HEK293 (cell line): ENCODE data around the gene SUGP2.

ENCODE experiments used
- CTCF ChIA-PET: fragments of 350-600 bp; formaldehyde crosslinking; extraction: SDS; loops from one replicate; lab custom pipeline; 2021; ENCODE audit warnings: antibody characterized with exemption; lab: Yijun Ruan, JAX
- POLR2A ChIA-PET: fragments of 300-600 bp; formaldehyde crosslinking; extraction: SDS; loops from one replicate; lab custom pipeline; 2020; ENCODE audit warnings: antibody characterized with exemption, inconsistent platforms; lab: Yijun Ruan, JAX
- H3K27ac ChIP-seq: fragments of 200-500 bp; sonication (Bioruptor generic); 2 replicates; pipeline ENCODE4 v1.5.1; 2014; ENCODE audit warnings: low read depth, low read length, control low read depth, inconsistent platforms; ENCODE audit errors: extremely low read depth
- H3K36me3 ChIP-seq, 2 experiments: fragments of 200-500 bp in 1 of 2; sonication (Bioruptor generic) in 1 of 2; 1 replicate in 1 of 2; 2 replicates in 1 of 2; pipeline ENCODE4 v1.5.1; 2014 to 2017; ENCODE audit warnings: inconsistent platforms in 2 of 2, low read length in 2 of 2; ENCODE audit not compliant: control insufficient read depth in 2 of 2, insufficient read depth in 1 of 2
- H3K4me1 ChIP-seq: fragments of 200-500 bp; sonication (Bioruptor generic); 2 replicates; pipeline ENCODE4 v1.5.1; 2014; ENCODE audit warnings: mild to moderate bottlenecking, low read length, inconsistent platforms; ENCODE audit not compliant: control insufficient read depth, insufficient read depth
- H3K4me3 ChIP-seq: 2 replicates; pipeline ENCODE4 v1.5.1; 2011; ENCODE audit warnings: low read depth, mild to moderate bottlenecking, control low read depth, low read length, moderate library complexity
- H3K9me3 ChIP-seq: fragments of 200-500 bp; sonication (Bioruptor generic); 2 replicates; pipeline ENCODE4 v1.5.1; 2014; ENCODE audit warnings: low read depth, low read length, inconsistent platforms; ENCODE audit not compliant: control insufficient read depth, insufficient read depth
- FEZF1 ChIP-seq: fragments of 450-650 bp; formaldehyde crosslinking; IDR thresholded peaks from 2 replicates; pipeline ENCODE4 v1.5.1; 2016; ENCODE audit warnings: missing biosample characterization, missing genetic modification characterization
- GLI2 ChIP-seq: fragments of 450-650 bp; formaldehyde crosslinking; IDR thresholded peaks from 2 replicates; pipeline ENCODE4; 2017; ENCODE audit warnings: missing biosample characterization, missing genetic modification characterization, low read depth, borderline replicate concordance
- GLI4 ChIP-seq: fragments of 450-650 bp; formaldehyde crosslinking; IDR thresholded peaks from 2 replicates; pipeline ENCODE4 v1.5.1; 2016; ENCODE audit warnings: missing biosample characterization, missing genetic modification characterization
- GLIS1 ChIP-seq: fragments of 450-650 bp; formaldehyde crosslinking; IDR thresholded peaks from 2 replicates; pipeline ENCODE4 v1.5.1; 2016; ENCODE audit warnings: missing biosample characterization, missing genetic modification characterization
- KLF9 ChIP-seq: fragments of 450-650 bp; formaldehyde crosslinking; IDR thresholded peaks from 2 replicates; pipeline ENCODE4 v1.5.1; 2016; ENCODE audit warnings: missing biosample characterization, missing genetic modification characterization, low read depth
- SETDB1 ChIP-seq: IDR thresholded peaks from one replicate; pipeline ENCODE4 v1.6.1; 2017; ENCODE audit warnings: mild to moderate bottlenecking, low read length, moderate library complexity, mixed read lengths; ENCODE audit not compliant: insufficient read length
- ZFP69B ChIP-seq: fragments of 450-650 bp; formaldehyde crosslinking; IDR thresholded peaks from 2 replicates; pipeline ENCODE4 v1.5.1; 2016; ENCODE audit warnings: missing biosample characterization, missing genetic modification characterization
- ZNF174 ChIP-seq: fragments of 450-650 bp; formaldehyde crosslinking; IDR thresholded peaks from 2 replicates; pipeline ENCODE4 v1.5.0; 2017; ENCODE audit warnings: missing biosample characterization, mild to moderate bottlenecking, missing genetic modification characterization
- ZNF211 ChIP-seq: fragments of 450-650 bp; formaldehyde crosslinking; IDR thresholded peaks from 2 replicates; pipeline ENCODE4 v1.5.1; 2016; ENCODE audit warnings: low read depth, missing biosample characterization, missing genetic modification characterization
- ZNF350 ChIP-seq: fragments of 450-650 bp; formaldehyde crosslinking; IDR thresholded peaks from 2 replicates; pipeline ENCODE4 v1.5.0; 2017; ENCODE audit warnings: missing biosample characterization, mild to moderate bottlenecking, missing genetic modification characterization
- ZNF391 ChIP-seq: fragments of 450-650 bp; formaldehyde crosslinking; IDR thresholded peaks from 2 replicates; pipeline ENCODE4 v1.5.1; 2016; ENCODE audit warnings: low read depth, missing biosample characterization, missing genetic modification characterization, borderline replicate concordance
- ZNF530 ChIP-seq: fragments of 450-650 bp; formaldehyde crosslinking; IDR thresholded peaks from 2 replicates; pipeline ENCODE4 v1.5.1; 2016; ENCODE audit warnings: low read depth, missing biosample characterization, missing genetic modification characterization
- ZNF571 ChIP-seq: fragments of 450-650 bp; formaldehyde crosslinking; IDR thresholded peaks from 2 replicates; pipeline ENCODE4 v1.5.0; 2017; ENCODE audit warnings: missing biosample characterization, missing genetic modification characterization
- TF ChIP-seq, protein P1 (sequence below): fragments of 450-650 bp; formaldehyde crosslinking; IDR thresholded peaks from 2 replicates; pipeline ENCODE4 v1.5.1; 2016; ENCODE audit warnings: missing biosample characterization, missing genetic modification characterization, low read depth
- TF ChIP-seq, protein P2 (sequence below): fragments of 450-650 bp; formaldehyde crosslinking; IDR thresholded peaks from 2 replicates; pipeline ENCODE4 v1.5.0; 2017; ENCODE audit warnings: missing biosample characterization, missing genetic modification characterization, borderline replicate concordance

Gene SUGP2

DNA sequence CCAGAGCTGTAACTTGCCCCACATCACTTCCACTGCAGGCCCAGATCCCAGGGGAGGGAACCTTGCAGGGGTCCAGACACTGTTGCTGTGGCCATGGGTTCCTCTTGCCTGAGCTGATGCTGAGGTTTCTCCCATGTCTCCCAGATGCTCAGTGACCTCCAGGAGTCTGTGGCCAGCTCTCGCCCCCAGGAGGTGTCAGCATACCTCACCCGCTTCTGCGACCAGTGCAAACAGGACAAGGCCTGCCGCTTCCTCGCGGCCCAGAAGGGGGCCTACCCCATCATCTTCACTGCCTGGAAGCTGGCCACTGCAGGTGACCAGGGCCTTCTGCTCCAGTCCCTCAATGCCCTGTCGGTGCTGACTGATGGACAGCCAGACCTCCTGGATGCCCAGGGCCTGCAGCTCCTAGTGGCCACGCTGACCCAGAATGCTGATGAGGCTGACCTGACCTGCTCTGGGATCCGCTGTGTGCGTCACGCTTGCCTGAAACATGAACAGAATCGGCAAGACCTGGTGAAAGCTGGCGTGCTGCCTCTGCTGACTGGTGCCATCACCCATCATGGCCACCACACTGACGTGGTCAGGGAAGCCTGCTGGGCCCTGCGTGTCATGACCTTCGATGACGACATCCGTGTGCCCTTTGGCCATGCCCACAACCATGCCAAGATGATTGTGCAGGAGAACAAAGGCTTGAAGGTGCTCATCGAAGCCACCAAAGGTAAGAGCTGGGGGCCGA lies 18.3 kb upstream of the SUGP2 start:
- TF ChIP-seq ZNF391 (tag by site-specific recombination) (no peak), GLIS1 (peak; percentile 32; the same call in 1 of the 2 replicates)
- TF ChIP-seq, all 188 proteins: peak for 1

DNA sequence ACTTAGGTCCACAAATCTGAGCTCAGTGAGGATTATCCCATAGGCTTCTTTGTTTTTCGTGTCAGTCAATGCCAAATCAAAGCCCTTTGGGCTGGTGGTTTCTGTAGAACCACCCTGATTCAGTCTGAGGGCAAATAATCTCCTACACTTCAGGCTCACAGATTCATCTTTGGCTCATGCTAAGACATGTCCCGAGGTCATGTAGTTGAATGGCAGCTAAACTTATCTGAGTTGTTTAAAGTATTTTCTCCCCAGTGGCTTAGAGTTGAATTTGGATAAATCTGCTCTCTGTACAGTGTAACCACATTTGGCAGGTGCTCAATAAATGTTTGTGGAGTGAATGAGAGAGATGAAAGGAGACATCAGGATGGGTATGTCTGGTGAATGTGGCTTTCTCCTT lies 17.4 kb upstream of the SUGP2 start:
- peaks cover 5 to 69% of the 10 kb centered on the region in 2 experiments; a peak in 2 of 3 replicates for H3K36me3 ChIP-seq
- ChIA-PET POLR2A (no interaction called here), CTCF (interaction anchor here (0.6 to 1.4 kb wide), 4 partner anchors 11 to 860 kb away, joined by 3 to 4 read pairs (median 4); no protein-coding TSS in a partner anchor)
- TF ChIP-seq, protein P1, sequence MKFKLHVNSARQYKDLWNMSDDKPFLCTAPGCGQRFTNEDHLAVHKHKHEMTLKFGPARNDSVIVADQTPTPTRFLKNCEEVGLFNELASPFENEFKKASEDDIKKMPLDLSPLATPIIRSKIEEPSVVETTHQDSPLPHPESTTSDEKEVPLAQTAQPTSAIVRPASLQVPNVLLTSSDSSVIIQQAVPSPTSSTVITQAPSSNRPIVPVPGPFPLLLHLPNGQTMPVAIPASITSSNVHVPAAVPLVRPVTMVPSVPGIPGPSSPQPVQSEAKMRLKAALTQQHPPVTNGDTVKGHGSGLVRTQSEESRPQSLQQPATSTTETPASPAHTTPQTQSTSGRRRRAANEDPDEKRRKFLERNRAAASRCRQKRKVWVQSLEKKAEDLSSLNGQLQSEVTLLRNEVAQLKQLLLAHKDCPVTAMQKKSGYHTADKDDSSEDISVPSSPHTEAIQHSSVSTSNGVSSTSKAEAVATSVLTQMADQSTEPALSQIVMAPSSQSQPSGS (tag by site-specific recombination): no peak
- no peak for TF ChIP-seq KLF9 (tag by site-specific recombination)
- no peak for TF ChIP-seq ZNF174 (tag by site-specific recombination)
- TF ChIP-seq, protein P2, sequence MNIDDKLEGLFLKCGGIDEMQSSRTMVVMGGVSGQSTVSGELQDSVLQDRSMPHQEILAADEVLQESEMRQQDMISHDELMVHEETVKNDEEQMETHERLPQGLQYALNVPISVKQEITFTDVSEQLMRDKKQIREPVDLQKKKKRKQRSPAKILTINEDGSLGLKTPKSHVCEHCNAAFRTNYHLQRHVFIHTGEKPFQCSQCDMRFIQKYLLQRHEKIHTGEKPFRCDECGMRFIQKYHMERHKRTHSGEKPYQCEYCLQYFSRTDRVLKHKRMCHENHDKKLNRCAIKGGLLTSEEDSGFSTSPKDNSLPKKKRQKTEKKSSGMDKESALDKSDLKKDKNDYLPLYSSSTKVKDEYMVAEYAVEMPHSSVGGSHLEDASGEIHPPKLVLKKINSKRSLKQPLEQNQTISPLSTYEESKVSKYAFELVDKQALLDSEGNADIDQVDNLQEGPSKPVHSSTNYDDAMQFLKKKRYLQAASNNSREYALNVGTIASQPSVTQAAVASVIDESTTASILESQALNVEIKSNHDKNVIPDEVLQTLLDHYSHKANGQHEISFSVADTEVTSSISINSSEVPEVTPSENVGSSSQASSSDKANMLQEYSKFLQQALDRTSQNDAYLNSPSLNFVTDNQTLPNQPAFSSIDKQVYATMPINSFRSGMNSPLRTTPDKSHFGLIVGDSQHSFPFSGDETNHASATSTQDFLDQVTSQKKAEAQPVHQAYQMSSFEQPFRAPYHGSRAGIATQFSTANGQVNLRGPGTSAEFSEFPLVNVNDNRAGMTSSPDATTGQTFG (tag by site-specific recombination): no peak
- no peak for TF ChIP-seq ZFP69B (tag by site-specific recombination)
- TF ChIP-seq ZNF211 (tag by site-specific recombination): no peak
- no peak for TF ChIP-seq ZNF530 (tag by site-specific recombination)
- no peak for TF ChIP-seq SETDB1
- no peak for TF ChIP-seq ZNF571 (tag by site-specific recombination)
- no peak for TF ChIP-seq ZNF350 (tag by site-specific recombination)
- no peaks in the 10 kb centered on the region for H3K9me3 ChIP-seq
- no peak overlapping the region for H3K4me3 ChIP-seq
- no peak overlapping the region for H3K27ac ChIP-seq
- no peaks in the 10 kb centered on the region for H3K4me1 ChIP-seq

More for the DNA sequence above, 18.3 kb upstream of the SUGP2 start:
- no peak overlapping the region for H3K4me3 ChIP-seq
- POLR2A ChIA-PET: no interaction called here
- H3K9me3 ChIP-seq: no peaks in the 10 kb centered on the region
- no peaks in the 10 kb centered on the region for H3K4me1 ChIP-seq
- no peak overlapping the region for H3K27ac ChIP-seq
- H3K36me3 ChIP-seq: peaks cover 5 to 69% of the 10 kb centered on the region in 2 experiments; a peak in 2 of 3 replicates
- CTCF ChIA-PET: interaction anchor here (0.6 to 2.0 kb wide), 8 partner anchors 11 to 291 kb away, joined by 3 to 5 read pairs (median 4); no protein-coding TSS in a partner anchor

DNA sequence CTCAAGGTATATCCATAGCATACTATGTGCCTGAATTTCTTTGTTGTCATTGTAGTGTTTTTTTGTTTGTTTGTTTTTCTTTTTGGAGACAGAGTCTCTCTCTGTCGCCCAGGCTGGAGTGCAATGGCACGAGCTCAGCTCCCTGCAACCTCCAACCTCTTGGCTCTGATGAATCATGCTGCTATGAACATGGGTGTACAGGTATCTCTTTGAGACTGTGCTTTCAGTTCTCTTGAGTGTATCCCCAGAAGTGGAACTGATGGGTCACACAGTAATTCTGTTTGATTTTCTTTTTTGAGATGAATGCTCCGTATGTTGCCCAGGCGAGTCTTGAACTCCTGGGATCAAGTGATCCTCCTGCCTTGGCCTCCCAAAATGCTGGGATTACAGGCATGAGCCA lies 16.8 kb upstream of the SUGP2 start:
- Histone ChIP-seq H3K27ac (no peak overlapping the region), H3K4me1 (no peaks in the 10 kb centered on the region), H3K4me3 (no peak overlapping the region), H3K9me3 (no peaks in the 10 kb centered on the region), H3K36me3 (peaks cover 5 to 66% of the 10 kb centered on the region in 2 experiments; a peak in 2 of 3 replicates)
- ChIA-PET CTCF (interaction anchor here (0.6 to 1.4 kb wide), 2 partner anchors 17 to 106 kb away, joined by 4 read pairs; no protein-coding TSS in a partner anchor), POLR2A (no interaction called here)
- TF ChIP-seq FEZF1 (tag by site-specific recombination) (no peak), GLI2 (tag by site-specific recombination) (no peak), GLI4 (tag by site-specific recombination) (no peak)
- TF ChIP-seq, protein P1 (tag by site-specific recombination): no peak
